A549 (cell line): ENCODE measurements around the gene COBL. TPM values are rescaled to one million over a fixed set of nuclear protein-coding genes. Genes with fewer than 3 reads are reported as not detected.
"Not testable (repeated sequence)": the region's sequence is repeated elsewhere in the genome, so short reads cannot be mapped to it uniquely, and the experiment has no call there.

Experiments used
- ATAC-seq, 2 experiments: fragments of 200-7000 bp in 1 of 2; fragments of >200 bp in 1 of 2; cut with Nextera tagmentation in 1 of 2; cut with Tn5 transposase in 1 of 2; 3 replicates each; pipeline versions ENCODE4 v1.8.0 to v1.9.1; 2018 to 2020; ENCODE audit warnings: mild to moderate bottlenecking in 1 of 2, moderate library complexity in 1 of 2
- CTCF ChIA-PET: fragments of 300-600 bp; sonication (Branson Sonifier 250); formaldehyde crosslinking; extraction: SDS; loops from one replicate; lab custom pipeline; 2021; ENCODE audit warnings: antibody characterized with exemption, inconsistent platforms; lab: Yijun Ruan, JAX
- POLR2A ChIA-PET: fragments of 350-600 bp; formaldehyde crosslinking; extraction: SDS; loops from one replicate; lab custom pipeline; 2021; ENCODE audit warnings: antibody characterized with exemption, inconsistent platforms; lab: Yijun Ruan, JAX
- DNase-seq, 2 experiments: peaks; one replicate each; pipeline versions ENCODE4 v3.0.0 to v3.0.0-alpha.2; 2011 to 2016; ENCODE audit warnings: low read depth in 1 of 2, low spot score in 1 of 2
- FAIRE-seq: peaks from 2 replicates; lab custom pipeline; 2011; peaks lifted over from hg19 to GRCh38; lab: Jason Lieb, UNC
- H3K27ac ChIP-seq, 2 experiments: fragments of >200 bp; sonication (Bioruptor Twin); formaldehyde crosslinking; 3 replicates each; pipeline ENCODE4 v1.5.1; 2016 to 2017
- H3K4me1 ChIP-seq: fragments of >200 bp; sonication (Bioruptor Twin); formaldehyde crosslinking; 3 replicates; pipeline ENCODE4 v1.6.1; 2016
- H3K4me2 ChIP-seq: fragments of >200 bp; sonication (Bioruptor Twin); formaldehyde crosslinking; 3 replicates; pipeline ENCODE4 v1.6.1; 2016
- H3K4me3 ChIP-seq: fragments of >200 bp; sonication (Bioruptor Twin); formaldehyde crosslinking; 3 replicates; pipeline ENCODE4 v1.5.1; 2016
- H3K9me3 ChIP-seq: fragments of >200 bp; sonication (Bioruptor Twin); formaldehyde crosslinking; 3 replicates; pipeline ENCODE4 v1.6.1; 2016
- CBX2 ChIP-seq: fragments of 200-600 bp; sonication (generic); IDR thresholded peaks from 2 replicates; pipeline ENCODE4 v1.6.1; 2016; ENCODE audit warnings: low read depth, mild to moderate bottlenecking, borderline replicate concordance
- CHD2 ChIP-seq: fragments of 150-350 bp; IDR thresholded peaks from 2 replicates; pipeline ENCODE4 v1.6.1; 2014; ENCODE audit warnings: low read length; ENCODE audit not compliant: partially characterized antibody
- CHD4 ChIP-seq: fragments of 200-600 bp; sonication (generic); IDR thresholded peaks from 2 replicates; pipeline ENCODE4 v1.6.1; 2016; ENCODE audit warnings: antibody characterized with exemption, mild to moderate bottlenecking, borderline replicate concordance
- ESRRA ChIP-seq: fragments of 150-350 bp; IDR thresholded peaks from 2 replicates; pipeline ENCODE4 v1.6.1; 2014; ENCODE audit warnings: mild to moderate bottlenecking, low read length, borderline replicate concordance
- HMGXB4 ChIP-seq: fragments of 250-450 bp; sonication (Bioruptor Pico); IDR thresholded peaks from 2 replicates; pipeline ENCODE4 v1.5.0; 2021; ENCODE audit warnings: mild to moderate bottlenecking, moderate library complexity, borderline replicate concordance
- HOXA7 ChIP-seq: fragments of 250-450 bp; sonication (Bioruptor Pico); IDR thresholded peaks from 2 replicates; pipeline ENCODE4 v1.5.0; 2020; ENCODE audit warnings: mild to moderate bottlenecking, moderate library complexity
- KDM5A ChIP-seq: fragments of 200-600 bp; sonication (generic); IDR thresholded peaks from 2 replicates; pipeline ENCODE4 v1.6.1; 2016; ENCODE audit warnings: antibody characterized with exemption, mild to moderate bottlenecking
- PHF8 ChIP-seq: fragments of 200-600 bp; sonication (generic); IDR thresholded peaks from 2 replicates; pipeline ENCODE4 v1.6.1; 2016; ENCODE audit warnings: low read depth, mild to moderate bottlenecking, antibody characterized with exemption, moderate library complexity, borderline replicate concordance
- RAD21 ChIP-seq, 2 experiments: fragments of >200 bp in 1 of 2; sonication (Bioruptor Twin) in 1 of 2; formaldehyde crosslinking in 1 of 2; IDR thresholded peaks in 1 of 2; conservative IDR thresholded peaks in 1 of 2; 2 replicates in 1 of 2; 3 replicates in 1 of 2; pipeline ENCODE4 v1.6.1; 2012 to 2018; ENCODE audit warnings: inconsistent platforms in 1 of 2
- RARB ChIP-seq: fragments of 250-450 bp; sonication (Bioruptor Pico); IDR thresholded peaks from 2 replicates; pipeline ENCODE4 v1.8.0; 2021; ENCODE audit warnings: mild to moderate bottlenecking, moderate library complexity
- RNF2 ChIP-seq: fragments of 200-600 bp; sonication (generic); IDR thresholded peaks from 2 replicates; pipeline ENCODE4 v1.6.1; 2016; ENCODE audit warnings: low read depth, mild to moderate bottlenecking, antibody characterized with exemption, moderate library complexity, borderline replicate concordance
- ZNF302 ChIP-seq: fragments of 250-450 bp; sonication (Bioruptor Pico); IDR thresholded peaks from 2 replicates; pipeline ENCODE4 v1.9.0; 2021; ENCODE audit warnings: inconsistent platforms, mild to moderate bottlenecking, moderate library complexity
- ZSCAN20 ChIP-seq: fragments of 250-450 bp; sonication (Bioruptor Pico); IDR thresholded peaks from 2 replicates; pipeline ENCODE4 v1.8.0; 2022; ENCODE audit warnings: mild to moderate bottlenecking, moderate library complexity
- WGBS: methylation state at CpG from one replicate; pipeline ENCODE4 v1.1.6; 2017; ENCODE audit errors: missing lambda C conversion rate; 5-methylcytosine and 5-hydroxymethylcytosine counted together
- polyA plus RNA-seq, 4 experiments: library from polyadenylated mRNA; depleted of rRNA in 3 of 4; stranded (reverse); fragments of >200 nt; fragmentation: RNase III in 1 of 4; extraction: RNeasy Plus Mini Kit Qiagen cat#74134 plus additional on column Dnase treatment in 1 of 4; gene quantifications; 2 replicates in 3 of 4; 3 replicates in 1 of 4; pipeline ENCODE4 v1.2.3, GENCODE V29; 2011 to 2017
- TF ChIP-seq, protein P1 (sequence below): fragments of >200 bp; sonication (Bioruptor Twin); formaldehyde crosslinking; IDR thresholded peaks from 3 replicates; pipeline ENCODE4 v1.6.1; 2016
- TF ChIP-seq, protein P2 (sequence below): fragments of >200 bp; sonication (Bioruptor Twin); formaldehyde crosslinking; IDR thresholded peaks from 3 replicates; pipeline ENCODE4 v1.5.1; 2016

COBL gene
- polyA plus RNA-seq, 2 of the 4 experiments (the other 2 are of a cell fraction): 1.5 to 7.4 TPM

- POLR2A ChIA-PET: no interaction called here
- H3K9me3 ChIP-seq: peaks cover 8% of the 10 kb centered on the region; the same call in 1 of the 3 replicates
- DNase-seq: peak in 1 of 2 experiments; percentile 24
- peak; percentile 12 to 28; a peak in 2 of 5 replicates for TF ChIP-seq RAD21 (conservative IDR thresholded peaks at IDR 0.05 in 1 of 2, IDR thresholded peaks at IDR 0.05 in 1 of 2)
- no peak for TF ChIP-seq HMGXB4 (CRISPR knock-in tag)
- TF ChIP-seq, all 56 proteins: peak for 1
- CTCF ChIA-PET: interaction anchor here (0.9 to 1.8 kb wide), 2 partner anchors 9 to 13 kb away, joined by 3 to 5 read pairs; no protein-coding TSS in a partner anchor
- H3K4me3 ChIP-seq: no peak overlapping the region
- H3K4me2 ChIP-seq: no peak overlapping the region
- H3K27ac ChIP-seq: no peak overlapping the region
- WGBS: 27% methylated on average over 3 of the region's 3 CpGs
- H3K4me1 ChIP-seq: no peaks in the 10 kb centered on the region
- FAIRE-seq (no peak), ATAC-seq (peak in 1 of 2 experiments; percentile 54; a peak in 1 of 6 replicates)
Observed at GRCh38 chr7:51000956-51001355, 315.7 kb downstream of the COBL start.

- Histone ChIP-seq H3K4me3 (no peak overlapping the region), H3K9me3 (no peaks in the 10 kb centered on the region; the same call in 2 of the 3 replicates), H3K4me2 (no peak overlapping the region), H3K4me1 (no peaks in the 10 kb centered on the region), H3K27ac (no peak overlapping the region)
- no peak for FAIRE-seq
- DNase-seq: no peak
- ATAC-seq: no peak
- CTCF ChIA-PET: interaction anchor here (1.0 kb wide), 1 partner anchor 9 kb away, joined by 4 read pairs; no protein-coding TSS in a partner anchor
- POLR2A ChIA-PET: no interaction called here
- 68% methylated on average over 5 of the region's 5 CpGs for WGBS
- TF ChIP-seq KDM5A (no peak), CHD4 (no peak), CBX2 (no peak), PHF8 (no peak), RNF2 (no peak), RAD21 (conservative IDR thresholded peaks at IDR 0.05 in 1 of 2, IDR thresholded peaks at IDR 0.05 in 1 of 2) (no peak), RARB (no peak), ESRRA (no peak), CHD2 (no peak), ZNF302 (CRISPR knock-in tag) (no peak), ZSCAN20 (CRISPR knock-in tag) (no peak), HOXA7 (CRISPR knock-in tag) (no peak)
- TF ChIP-seq, protein P1, sequence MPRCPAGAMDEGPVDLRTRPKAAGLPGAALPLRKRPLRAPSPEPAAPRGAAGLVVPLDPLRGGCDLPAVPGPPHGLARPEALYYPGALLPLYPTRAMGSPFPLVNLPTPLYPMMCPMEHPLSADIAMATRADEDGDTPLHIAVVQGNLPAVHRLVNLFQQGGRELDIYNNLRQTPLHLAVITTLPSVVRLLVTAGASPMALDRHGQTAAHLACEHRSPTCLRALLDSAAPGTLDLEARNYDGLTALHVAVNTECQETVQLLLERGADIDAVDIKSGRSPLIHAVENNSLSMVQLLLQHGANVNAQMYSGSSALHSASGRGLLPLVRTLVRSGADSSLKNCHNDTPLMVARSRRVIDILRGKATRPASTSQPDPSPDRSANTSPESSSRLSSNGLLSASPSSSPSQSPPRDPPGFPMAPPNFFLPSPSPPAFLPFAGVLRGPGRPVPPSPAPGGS: no peak
- TF ChIP-seq, protein P2, sequence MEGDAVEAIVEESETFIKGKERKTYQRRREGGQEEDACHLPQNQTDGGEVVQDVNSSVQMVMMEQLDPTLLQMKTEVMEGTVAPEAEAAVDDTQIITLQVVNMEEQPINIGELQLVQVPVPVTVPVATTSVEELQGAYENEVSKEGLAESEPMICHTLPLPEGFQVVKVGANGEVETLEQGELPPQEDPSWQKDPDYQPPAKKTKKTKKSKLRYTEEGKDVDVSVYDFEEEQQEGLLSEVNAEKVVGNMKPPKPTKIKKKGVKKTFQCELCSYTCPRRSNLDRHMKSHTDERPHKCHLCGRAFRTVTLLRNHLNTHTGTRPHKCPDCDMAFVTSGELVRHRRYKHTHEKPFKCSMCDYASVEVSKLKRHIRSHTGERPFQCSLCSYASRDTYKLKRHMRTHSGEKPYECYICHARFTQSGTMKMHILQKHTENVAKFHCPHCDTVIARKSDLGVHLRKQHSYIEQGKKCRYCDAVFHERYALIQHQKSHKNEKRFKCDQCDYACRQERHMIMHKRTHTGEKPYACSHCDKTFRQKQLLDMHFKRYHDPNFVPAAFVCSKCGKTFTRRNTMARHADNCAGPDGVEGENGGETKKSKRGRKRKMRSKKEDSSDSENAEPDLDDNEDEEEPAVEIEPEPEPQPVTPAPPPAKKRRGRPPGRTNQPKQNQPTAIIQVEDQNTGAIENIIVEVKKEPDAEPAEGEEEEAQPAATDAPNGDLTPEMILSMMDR: no peak
Observed at GRCh38 chr7:50994753-50995319, 321.8 kb downstream of the COBL start.

GRCh38 chr7:50990214-50990613 is 326.4 kb downstream of the COBL start:
- H3K4me1 ChIP-seq, H3K4me3 ChIP-seq, H3K4me2 ChIP-seq, H3K27ac ChIP-seq, ATAC-seq, DNase-seq, CTCF ChIA-PET, H3K9me3 ChIP-seq, POLR2A ChIA-PET, FAIRE-seq: not testable (repeated sequence)
- WGBS: 87% methylated on average over 1 of the region's 1 CpG
